K562 (cell line): Measurements from ENCODE around the gene ANKRD24. TPM values are rescaled to one million over a fixed set of nuclear protein-coding genes. Genes with fewer than 3 reads are reported as not detected.

Source experiments
- ATF7 ChIP-seq: fragments of 450-650 bp; IDR thresholded peaks from 2 replicates; pipeline ENCODE4 v1.7.1; 2014; ENCODE audit warnings: mild to moderate bottlenecking, moderate library complexity
- ERF ChIP-seq: fragments of 450-650 bp; formaldehyde crosslinking; IDR thresholded peaks from 2 replicates; pipeline ENCODE4 v1.4.0; 2020; ENCODE audit warnings: mild to moderate bottlenecking, mixed read lengths
- NCOA6 ChIP-seq: fragments of 450-650 bp; IDR thresholded peaks from 2 replicates; pipeline ENCODE4 v1.6.1; 2017; ENCODE audit warnings: mild to moderate bottlenecking
- NR2C1 ChIP-seq, 2 experiments: fragments of 450-650 bp; IDR thresholded peaks; 2 replicates each; pipeline ENCODE4 v1.6.1; 2017; ENCODE audit warnings: mild to moderate bottlenecking in 2 of 2, antibody characterized with exemption in 1 of 2, inconsistent platforms in 1 of 2, missing compliant biosample characterization in 1 of 2, missing genetic modification characterization in 1 of 2
- PPARD ChIP-seq: fragments of 250-450 bp; sonication (Bioruptor Pico); IDR thresholded peaks from 2 replicates; pipeline ENCODE4 v1.8.0; 2022; ENCODE audit warnings: inconsistent platforms, mild to moderate bottlenecking, moderate library complexity
- PTRF ChIP-seq: fragments of 450-650 bp; IDR thresholded peaks from 2 replicates; pipeline ENCODE4 v1.6.1; 2016; ENCODE audit warnings: mild to moderate bottlenecking, missing genetic modification characterization, missing compliant biosample characterization
- RFX5 ChIP-seq: IDR thresholded peaks from 2 replicates; pipeline ENCODE4 v1.6.1; 2011; ENCODE audit warnings: low read depth, mild to moderate bottlenecking, improper control_type of control experiment, low read length
- ZBTB1 ChIP-seq: sonication (generic); formaldehyde crosslinking; IDR thresholded peaks from 2 replicates; pipeline ENCODE4 v1.8.1; 2023; ENCODE audit warnings: missing genetic modification reagents, low read depth, mild to moderate bottlenecking, borderline replicate concordance
- ZNF263 ChIP-seq: sonication (generic); formaldehyde crosslinking; IDR thresholded peaks from 2 replicates; pipeline ENCODE4 v1.8.0; 2022; ENCODE audit warnings: mild to moderate bottlenecking, missing genetic modification reagents, borderline replicate concordance
- ZNF384 ChIP-seq: IDR thresholded peaks from 2 replicates; pipeline ENCODE4 v1.6.1; 2012; ENCODE audit warnings: low read depth, low read length, improper control_type of control experiment
- ZNF445 ChIP-seq: fragments of 250-450 bp; sonication (Bioruptor Pico); IDR thresholded peaks from 2 replicates; pipeline ENCODE4 v1.4.0; 2020; ENCODE audit warnings: low read depth, mild to moderate bottlenecking, moderate library complexity
- polyA plus RNA-seq, 8 experiments: library from polyadenylated mRNA; depleted of rRNA in 4 of 8; stranded (reverse) in 5 of 8; unstranded in 3 of 8; fragments of >200 nt; fragmentation: Nextera tagmentation in 2 of 8; fragmentation: Illumina TruSeq in 1 of 8; extraction: Ambion mirVana in 2 of 8; extraction: Trizol in 1 of 8; gene quantifications; 2 replicates each; pipeline versions ENCODE4 v1.2.1 to v1.2.3, GENCODE V29; 2011 to 2014; ENCODE audit warnings: inconsistent platforms in 1 of 8, missing spikeins in 1 of 8
- total RNA-seq, 7 experiments: library from RNA; depleted of rRNA in 6 of 7; stranded (reverse); fragments of >200 nt in 6 of 7; fragmentation: Illumina TruSeq in 2 of 7; extraction: Trizol in 2 of 7; gene quantifications; 2 replicates each; pipeline versions ENCODE4 v1.2.1 to v1.2.3, GENCODE V29; 2011 to 2021; ENCODE audit warnings: low replicate concordance in 1 of 7
- TF ChIP-seq, protein P1 (sequence below): fragments of 450-650 bp; IDR thresholded peaks from 2 replicates; pipeline ENCODE4 v1.6.1; 2016; ENCODE audit warnings: borderline replicate concordance
- TF ChIP-seq, protein P2 (sequence below): fragments of 200-800 bp; sonication (Bioruptor generic); IDR thresholded peaks from 2 replicates; pipeline ENCODE4 v1.6.1; 2017; ENCODE audit warnings: missing genetic modification characterization, missing compliant biosample characterization
- TF ChIP-seq, protein P3 (sequence below): fragments of 250-450 bp; sonication (Bioruptor Pico); IDR thresholded peaks from 2 replicates; pipeline ENCODE4 v1.8.0; 2022; ENCODE audit warnings: moderate library complexity, mild to moderate bottlenecking, inconsistent platforms
- TF ChIP-seq, protein P4 (sequence below): fragments of 450-650 bp; formaldehyde crosslinking; IDR thresholded peaks from 2 replicates; pipeline ENCODE4 v1.4.0; 2020; ENCODE audit warnings: mild to moderate bottlenecking

ANKRD24 gene
- total and polyA plus RNA-seq, 9 of the 15 experiments (the other 6 are each of a cell fraction or from before 2014, with no cell fraction given), result 0.07 to 0.12 (median 0.09) TPM; not detected in 5

DNA sequence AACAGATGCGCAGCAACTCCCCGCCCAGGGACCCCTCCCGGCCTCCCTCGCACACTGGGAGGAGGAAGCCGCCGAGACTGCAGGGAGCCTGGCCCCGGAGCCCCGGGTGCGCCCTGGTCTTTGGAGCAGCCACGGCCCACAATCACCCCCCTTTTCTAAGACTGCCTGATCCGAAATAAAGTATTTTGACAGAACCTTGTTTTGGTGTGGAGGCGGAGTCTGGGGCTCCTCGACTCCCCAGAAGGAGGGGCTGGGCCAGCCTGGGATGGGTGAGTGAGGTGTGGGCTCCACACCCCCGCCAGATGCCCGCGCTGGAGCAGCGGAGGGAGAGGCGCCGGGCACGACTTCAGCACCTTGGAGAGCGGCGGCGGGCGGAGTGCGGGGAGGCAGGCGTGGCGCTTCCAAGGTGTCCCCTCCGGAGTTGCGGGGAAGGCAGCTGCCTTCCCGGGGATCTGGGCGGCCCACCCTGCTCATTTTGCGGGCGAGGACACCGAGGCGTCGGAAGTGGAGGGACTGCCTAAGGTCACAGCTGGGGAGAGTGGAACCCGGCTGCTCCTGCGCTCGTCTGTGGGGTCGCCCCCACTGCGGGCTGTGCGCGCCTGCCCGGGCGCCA lies 9.5 kb upstream of the ANKRD24 start (continued):
- TF ChIP-seq, protein P1, sequence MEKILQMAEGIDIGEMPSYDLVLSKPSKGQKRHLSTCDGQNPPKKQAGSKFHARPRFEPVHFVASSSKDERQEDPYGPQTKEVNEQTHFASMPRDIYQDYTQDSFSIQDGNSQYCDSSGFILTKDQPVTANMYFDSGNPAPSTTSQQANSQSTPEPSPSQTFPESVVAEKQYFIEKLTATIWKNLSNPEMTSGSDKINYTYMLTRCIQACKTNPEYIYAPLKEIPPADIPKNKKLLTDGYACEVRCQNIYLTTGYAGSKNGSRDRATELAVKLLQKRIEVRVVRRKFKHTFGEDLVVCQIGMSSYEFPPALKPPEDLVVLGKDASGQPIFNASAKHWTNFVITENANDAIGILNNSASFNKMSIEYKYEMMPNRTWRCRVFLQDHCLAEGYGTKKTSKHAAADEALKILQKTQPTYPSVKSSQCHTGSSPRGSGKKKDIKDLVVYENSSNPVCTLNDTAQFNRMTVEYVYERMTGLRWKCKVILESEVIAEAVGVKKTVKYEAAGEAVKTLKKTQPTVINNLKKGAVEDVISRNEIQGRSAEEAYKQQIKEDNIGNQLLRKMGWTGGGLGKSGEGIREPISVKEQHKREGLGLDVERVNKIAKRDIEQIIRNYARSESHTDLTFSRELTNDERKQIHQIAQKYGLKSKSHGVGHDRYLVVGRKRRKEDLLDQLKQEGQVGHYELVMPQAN, result 0 out of 2 replicates have a peak, but pooled peaks have one; percentile 41
- TF ChIP-seq, protein P2, sequence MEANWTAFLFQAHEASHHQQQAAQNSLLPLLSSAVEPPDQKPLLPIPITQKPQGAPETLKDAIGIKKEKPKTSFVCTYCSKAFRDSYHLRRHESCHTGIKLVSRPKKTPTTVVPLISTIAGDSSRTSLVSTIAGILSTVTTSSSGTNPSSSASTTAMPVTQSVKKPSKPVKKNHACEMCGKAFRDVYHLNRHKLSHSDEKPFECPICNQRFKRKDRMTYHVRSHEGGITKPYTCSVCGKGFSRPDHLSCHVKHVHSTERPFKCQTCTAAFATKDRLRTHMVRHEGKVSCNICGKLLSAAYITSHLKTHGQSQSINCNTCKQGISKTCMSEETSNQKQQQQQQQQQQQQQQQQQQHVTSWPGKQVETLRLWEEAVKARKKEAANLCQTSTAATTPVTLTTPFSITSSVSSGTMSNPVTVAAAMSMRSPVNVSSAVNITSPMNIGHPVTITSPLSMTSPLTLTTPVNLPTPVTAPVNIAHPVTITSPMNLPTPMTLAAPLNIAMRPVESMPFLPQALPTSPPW (CRISPR knock-in tag), result peak; percentile 66
- TF ChIP-seq ERF (CRISPR knock-in tag) (no peak), RFX5 (no peak), NR2C1 (IDR thresholded peaks at IDR 0.05) (no peak), NR2C1 (tag; IDR thresholded peaks at IDR 0.05) (no peak), NCOA6 (no peak), ZNF384 (no peak), ZNF263 (peak; percentile 72), ZNF445 (no peak), PPARD (CRISPR knock-in tag) (no peak), PTRF (tag) (no peak), ZBTB1 (CRISPR knock-in tag) (peak; percentile 69; the same call in 1 of the 2 replicates), ATF7 (no peak)
- TF ChIP-seq, protein P3, sequence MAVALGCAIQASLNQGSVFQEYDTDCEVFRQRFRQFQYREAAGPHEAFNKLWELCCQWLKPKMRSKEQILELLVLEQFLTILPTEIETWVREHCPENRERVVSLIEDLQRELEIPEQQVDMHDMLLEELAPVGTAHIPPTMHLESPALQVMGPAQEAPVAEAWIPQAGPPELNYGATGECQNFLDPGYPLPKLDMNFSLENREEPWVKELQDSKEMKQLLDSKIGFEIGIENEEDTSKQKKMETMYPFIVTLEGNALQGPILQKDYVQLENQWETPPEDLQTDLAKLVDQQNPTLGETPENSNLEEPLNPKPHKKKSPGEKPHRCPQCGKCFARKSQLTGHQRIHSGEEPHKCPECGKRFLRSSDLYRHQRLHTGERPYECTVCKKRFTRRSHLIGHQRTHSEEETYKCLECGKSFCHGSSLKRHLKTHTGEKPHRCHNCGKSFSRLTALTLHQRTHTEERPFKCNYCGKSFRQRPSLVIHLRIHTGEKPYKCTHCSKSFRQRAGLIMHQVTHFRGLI (CRISPR knock-in tag), result no peak
- TF ChIP-seq, protein P4, sequence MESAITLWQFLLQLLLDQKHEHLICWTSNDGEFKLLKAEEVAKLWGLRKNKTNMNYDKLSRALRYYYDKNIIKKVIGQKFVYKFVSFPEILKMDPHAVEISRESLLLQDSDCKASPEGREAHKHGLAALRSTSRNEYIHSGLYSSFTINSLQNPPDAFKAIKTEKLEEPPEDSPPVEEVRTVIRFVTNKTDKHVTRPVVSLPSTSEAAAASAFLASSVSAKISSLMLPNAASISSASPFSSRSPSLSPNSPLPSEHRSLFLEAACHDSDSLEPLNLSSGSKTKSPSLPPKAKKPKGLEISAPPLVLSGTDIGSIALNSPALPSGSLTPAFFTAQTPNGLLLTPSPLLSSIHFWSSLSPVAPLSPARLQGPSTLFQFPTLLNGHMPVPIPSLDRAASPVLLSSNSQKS (CRISPR knock-in tag), result no peak
